Measurements from ENCODE around the gene CFAP74. TPM values are rescaled to one million over a fixed set of nuclear protein-coding genes. Genes with fewer than 3 reads are reported as not detected.

CFAP74 gene
- total and polyA plus RNA-seq, 9 of the 15 experiments (the other 6 are each of a cell fraction or from before 2014, with no cell fraction given): 0.03 to 0.15 (median 0.05) TPM; not detected in 6

DNA sequence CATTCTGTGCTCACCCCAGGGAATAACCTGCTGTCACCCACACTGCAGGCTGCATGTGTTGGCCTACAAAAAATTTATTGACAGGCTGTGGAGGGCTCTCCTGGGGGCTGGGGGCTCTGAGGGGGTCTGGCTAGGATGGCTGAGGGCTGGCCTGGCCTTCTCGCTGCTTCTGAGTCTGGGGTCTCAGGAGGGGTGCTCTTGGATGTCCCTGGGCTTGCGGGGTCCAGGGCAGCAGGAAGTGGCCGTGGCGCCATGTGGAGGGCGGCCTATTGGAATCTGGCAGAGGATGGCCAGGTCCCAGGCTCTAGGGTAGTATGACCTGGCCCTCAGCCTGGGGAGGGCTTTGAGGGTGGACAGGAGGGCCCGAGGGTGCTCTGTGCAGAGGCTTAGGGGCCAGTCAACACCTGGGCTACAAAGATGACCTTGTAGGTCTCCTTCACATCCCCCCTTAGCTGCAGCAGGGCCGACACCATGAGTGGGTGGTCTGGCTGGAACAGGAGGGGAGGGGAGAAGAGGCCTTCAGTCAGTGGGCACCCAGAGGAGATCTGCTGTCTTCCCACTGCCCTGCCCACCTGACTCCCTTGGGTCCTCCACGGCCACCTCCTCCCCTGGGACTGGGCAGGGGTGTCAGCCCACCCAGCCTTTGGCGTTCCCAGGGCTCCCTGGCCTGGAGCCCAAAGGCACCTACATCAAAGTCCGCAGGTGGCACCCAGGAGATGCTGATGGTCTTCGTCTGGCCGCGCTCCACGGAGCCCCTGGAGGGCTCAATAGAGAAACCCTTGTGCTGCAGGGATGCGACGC, 81.5 kb downstream of the CFAP74 start (continued):
- TF ChIP-seq, protein P1, sequence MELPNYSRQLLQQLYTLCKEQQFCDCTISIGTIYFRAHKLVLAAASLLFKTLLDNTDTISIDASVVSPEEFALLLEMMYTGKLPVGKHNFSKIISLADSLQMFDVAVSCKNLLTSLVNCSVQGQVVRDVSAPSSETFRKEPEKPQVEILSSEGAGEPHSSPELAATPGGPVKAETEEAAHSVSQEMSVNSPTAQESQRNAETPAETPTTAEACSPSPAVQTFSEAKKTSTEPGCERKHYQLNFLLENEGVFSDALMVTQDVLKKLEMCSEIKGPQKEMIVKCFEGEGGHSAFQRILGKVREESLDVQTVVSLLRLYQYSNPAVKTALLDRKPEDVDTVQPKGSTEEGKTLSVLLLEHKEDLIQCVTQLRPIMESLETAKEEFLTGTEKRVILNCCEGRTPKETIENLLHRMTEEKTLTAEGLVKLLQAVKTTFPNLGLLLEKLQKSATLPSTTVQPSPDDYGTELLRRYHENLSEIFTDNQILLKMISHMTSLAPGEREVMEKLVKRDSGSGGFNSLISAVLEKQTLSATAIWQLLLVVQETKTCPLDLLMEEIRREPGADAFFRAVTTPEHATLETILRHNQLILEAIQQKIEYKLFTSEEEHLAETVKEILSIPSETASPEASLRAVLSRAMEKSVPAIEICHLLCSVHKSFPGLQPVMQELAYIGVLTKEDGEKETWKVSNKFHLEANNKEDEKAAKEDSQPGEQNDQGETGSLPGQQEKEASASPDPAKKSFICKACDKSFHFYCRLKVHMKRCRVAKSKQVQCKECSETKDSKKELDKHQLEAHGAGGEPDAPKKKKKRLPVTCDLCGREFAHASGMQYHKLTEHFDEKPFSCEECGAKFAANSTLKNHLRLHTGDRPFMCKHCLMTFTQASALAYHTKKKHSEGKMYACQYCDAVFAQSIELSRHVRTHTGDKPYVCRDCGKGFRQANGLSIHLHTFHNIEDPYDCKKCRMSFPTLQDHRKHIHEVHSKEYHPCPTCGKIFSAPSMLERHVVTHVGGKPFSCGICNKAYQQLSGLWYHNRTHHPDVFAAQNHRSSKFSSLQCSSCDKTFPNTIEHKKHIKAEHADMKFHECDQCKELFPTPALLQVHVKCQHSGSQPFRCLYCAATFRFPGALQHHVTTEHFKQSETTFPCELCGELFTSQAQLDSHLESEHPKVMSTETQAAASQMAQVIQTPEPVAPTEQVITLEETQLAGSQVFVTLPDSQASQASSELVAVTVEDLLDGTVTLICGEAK (IDR thresholded peaks at IDR 0.05): no peak
- TF ChIP-seq, protein P1 (CRISPR knock-in tag; IDR thresholded peaks at IDR 0.05): no peak
- no peak for TF ChIP-seq PURB (CRISPR knock-in tag; IDR thresholded peaks at IDR 0.05; ENCODE audit: low read depth)
- no peak for TF ChIP-seq RBM15 (IDR thresholded peaks at IDR 0.05; ENCODE audit: insufficient read depth, low read length)
- TF ChIP-seq ADNP (tag; IDR thresholded peaks at IDR 0.05): no peak
- TF ChIP-seq FOXK1 (CRISPR knock-in tag; IDR thresholded peaks at IDR 0.05; ENCODE audit: borderline replicate concordance): no peak
- TF ChIP-seq ZNF592 (IDR thresholded peaks at IDR 0.05): no peak
- no peak for TF ChIP-seq KLF1 (tag; IDR thresholded peaks at IDR 0.05)
- TF ChIP-seq ATF7 (IDR thresholded peaks at IDR 0.05): no peak
- TF ChIP-seq, protein P2, sequence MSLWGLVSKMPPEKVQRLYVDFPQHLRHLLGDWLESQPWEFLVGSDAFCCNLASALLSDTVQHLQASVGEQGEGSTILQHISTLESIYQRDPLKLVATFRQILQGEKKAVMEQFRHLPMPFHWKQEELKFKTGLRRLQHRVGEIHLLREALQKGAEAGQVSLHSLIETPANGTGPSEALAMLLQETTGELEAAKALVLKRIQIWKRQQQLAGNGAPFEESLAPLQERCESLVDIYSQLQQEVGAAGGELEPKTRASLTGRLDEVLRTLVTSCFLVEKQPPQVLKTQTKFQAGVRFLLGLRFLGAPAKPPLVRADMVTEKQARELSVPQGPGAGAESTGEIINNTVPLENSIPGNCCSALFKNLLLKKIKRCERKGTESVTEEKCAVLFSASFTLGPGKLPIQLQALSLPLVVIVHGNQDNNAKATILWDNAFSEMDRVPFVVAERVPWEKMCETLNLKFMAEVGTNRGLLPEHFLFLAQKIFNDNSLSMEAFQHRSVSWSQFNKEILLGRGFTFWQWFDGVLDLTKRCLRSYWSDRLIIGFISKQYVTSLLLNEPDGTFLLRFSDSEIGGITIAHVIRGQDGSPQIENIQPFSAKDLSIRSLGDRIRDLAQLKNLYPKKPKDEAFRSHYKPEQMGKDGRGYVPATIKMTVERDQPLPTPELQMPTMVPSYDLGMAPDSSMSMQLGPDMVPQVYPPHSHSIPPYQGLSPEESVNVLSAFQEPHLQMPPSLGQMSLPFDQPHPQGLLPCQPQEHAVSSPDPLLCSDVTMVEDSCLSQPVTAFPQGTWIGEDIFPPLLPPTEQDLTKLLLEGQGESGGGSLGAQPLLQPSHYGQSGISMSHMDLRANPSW (CRISPR knock-in tag; IDR thresholded peaks at IDR 0.05): no peak
